Heart left ventricle (tissue), 16 donors: ENCODE results near the gene MYLK3. TPM values are rescaled to one million over a fixed set of nuclear protein-coding genes. Genes with fewer than 3 reads are reported as not detected.

ENCODE experiments used
- ATAC-seq, 4 donors: fragments of 200-7000 bp; cut with Tn5 transposase; one replicate each; pipeline ENCODE4 v1.9.1; 2020 to 2022; ENCODE audit warnings: moderate library complexity in 4 of 4, mild to moderate bottlenecking in 3 of 4, moderate number of reproducible peaks in 1 of 4
- DNase-seq, 5 donors: peaks; one replicate each; pipeline ENCODE4 v3.0.0-alpha.2; 2020
- H3K27ac ChIP-seq, 12 donors: fragments of 200-600 bp; sonication (generic) in 4 of 12; one replicate each; pipeline versions ENCODE4 v1.5.0 to v1.8.0; 2016 to 2022; ENCODE audit warnings: mild to moderate bottlenecking in 2 of 12
- H3K27me3 ChIP-seq, 9 donors: fragments of 200-600 bp; sonication (generic) in 2 of 9; one replicate each; pipeline versions ENCODE4 v1.5.1 to v1.8.0; 2016 to 2022; ENCODE audit warnings: mild to moderate bottlenecking in 3 of 9
- H3K36me3 ChIP-seq, 9 donors: fragments of 200-600 bp; sonication (generic) in 2 of 9; one replicate each; pipeline versions ENCODE4 v1.5.0 to v1.8.0; 2018 to 2022; ENCODE audit warnings: mild to moderate bottlenecking in 2 of 9
- H3K4me1 ChIP-seq, 12 donors: fragments of 200-600 bp; sonication (generic) in 4 of 12; one replicate each; pipeline versions ENCODE4 v1.5.0 to v1.8.0; 2016 to 2022; ENCODE audit warnings: mild to moderate bottlenecking in 3 of 12
- H3K4me3 ChIP-seq, 12 donors: fragments of 200-600 bp; sonication (generic) in 4 of 12; one replicate each; pipeline versions ENCODE4 v1.5.0 to v1.8.0; 2017 to 2022; ENCODE audit warnings: mild to moderate bottlenecking in 9 of 12, moderate library complexity in 4 of 12
- H3K9me3 ChIP-seq, 12 donors: fragments of 200-600 bp; sonication (generic) in 4 of 12; one replicate each; pipeline versions ENCODE4 v1.5.0 to v1.8.0; 2016 to 2022; ENCODE audit warnings: mild to moderate bottlenecking in 1 of 12
- POLR2A ChIP-seq, 2 donors: fragments of 450-650 bp; IDR thresholded peaks; one replicate each; pipeline ENCODE4 v1.6.1; 2017; ENCODE audit warnings: antibody characterized with exemption in 2 of 2, mild to moderate bottlenecking in 2 of 2, moderate library complexity in 2 of 2
- WGBS, 4 donors: extraction: QIAGEN DNeasy Blood & Tissue Kit in 2 of 4; methylation state at CpG; one replicate each; pipeline versions ENCODE4 v1.1.5 to v1.1.7; 2013 to 2018; 5-methylcytosine and 5-hydroxymethylcytosine counted together
- intact Hi-C, 10 donors: fragments of 100-400 bp; cut with DNase I; formaldehyde crosslinking; loops; one replicate each; pipeline versions ENCODE4 v1.11.1 to v1.14.2; 2022
- polyA plus RNA-seq, 2 donors: library from polyadenylated mRNA; stranded (reverse); fragments of 200-250 nt; gene quantifications; one replicate each; pipeline ENCODE4 v1.2.3, GENCODE V29; 2013
- total RNA-seq, 9 donors: library from RNA; depleted of rRNA in 2 of 9; stranded (reverse); fragments of >200 nt in 2 of 9; fragmentation: NEBNext Ultra II Directional in 3 of 9; extraction: Animal tissue kit (Norgen Biotek cat#: 25700) in 3 of 9; gene quantifications; one replicate each; pipeline versions ENCODE4 v1.1.0 to v1.2.4, GENCODE V29; 2016 to 2023
- TF ChIP-seq, protein P1 (sequence below), 12 donors: fragments of 200-600 bp; sonication (generic) in 4 of 12; IDR thresholded peaks; one replicate each; pipeline versions ENCODE4 v1.5.0 to v1.8.0; 2018 to 2022; ENCODE audit warnings: antibody characterized with exemption in 12 of 12, mild to moderate bottlenecking in 5 of 12
- donor health status: ischemic (EF 13 %, LVEDD 7.1; RV severe dilation, severe dysfunction).
- donor health status: healthy with polysubstance abuse.
- donor health status: DM: no; HTN: yes; CAD: no.
- donor health status: DM: no; HTN: no; CAD: no.
- donor health status: ischemic (EF 25% LVEDD 6.9; RV normal size, moderate dysfunction).
- donor health status: ischemic (EF 25% LVEDD 5.7; RV mildly dilated, moderate dysfunction).
- donor health status: healthy.
- donor health status: DM: yes; HTN: yes; CAD: no.
- donor health status: ischemic (EF 35%, LVEDD 5.7; RV mildly dilated, moderate dysfunction).
- donor health status: nonischemic (EF 11% LVEDD 7.7; RV severe dilation, severe dysfunction).
- donor health status: DM: yes; HTN: yes; CAD: no.
- donor health status: PGD.
- donor health status: ischemic (EF 29% LVEDD 5.4; RV normal size, mild dysfunction).
- donor health status: nonischemic (EF 23%, LVEDD 6.1; RV moderate dilation, normal function).

The MYLK3 gene
- total and polyA plus RNA-seq, 11 donors: 76.4 to 374 (median 231) TPM

GRCh38 chr16:46712911-46713310 is 35.2 kb downstream of the MYLK3 start:
- Histone ChIP-seq H3K36me3 (peaks cover 0 to 47% (median 9%) of the 10 kb centered on the region in 9 donors), H3K4me1 (peaks cover 5 to 73% (median 30%) of the 10 kb centered on the region in 12 donors), H3K27ac (peak overlapping the region in 10 of 12 donors; percentile 32 to 84 (median 71)), H3K4me3 (no peak overlapping the region), H3K27me3 (no peaks in the 10 kb centered on the region), H3K9me3 (no peaks in the 10 kb centered on the region)
- WGBS, 4 donors: 58 to 75% (median 67%) methylated on average over 3 of the region's 3 CpGs
- no peak for ATAC-seq
- no peak for DNase-seq
- intact Hi-C loops: loop anchor here in 2 of 10 donors (5.0 kb wide), 2 partner anchors 44 to 49 kb away; no protein-coding TSS in a partner anchor
- no peak for TF ChIP-seq POLR2A (IDR thresholded peaks at IDR 0.05)
- TF ChIP-seq, protein P1, sequence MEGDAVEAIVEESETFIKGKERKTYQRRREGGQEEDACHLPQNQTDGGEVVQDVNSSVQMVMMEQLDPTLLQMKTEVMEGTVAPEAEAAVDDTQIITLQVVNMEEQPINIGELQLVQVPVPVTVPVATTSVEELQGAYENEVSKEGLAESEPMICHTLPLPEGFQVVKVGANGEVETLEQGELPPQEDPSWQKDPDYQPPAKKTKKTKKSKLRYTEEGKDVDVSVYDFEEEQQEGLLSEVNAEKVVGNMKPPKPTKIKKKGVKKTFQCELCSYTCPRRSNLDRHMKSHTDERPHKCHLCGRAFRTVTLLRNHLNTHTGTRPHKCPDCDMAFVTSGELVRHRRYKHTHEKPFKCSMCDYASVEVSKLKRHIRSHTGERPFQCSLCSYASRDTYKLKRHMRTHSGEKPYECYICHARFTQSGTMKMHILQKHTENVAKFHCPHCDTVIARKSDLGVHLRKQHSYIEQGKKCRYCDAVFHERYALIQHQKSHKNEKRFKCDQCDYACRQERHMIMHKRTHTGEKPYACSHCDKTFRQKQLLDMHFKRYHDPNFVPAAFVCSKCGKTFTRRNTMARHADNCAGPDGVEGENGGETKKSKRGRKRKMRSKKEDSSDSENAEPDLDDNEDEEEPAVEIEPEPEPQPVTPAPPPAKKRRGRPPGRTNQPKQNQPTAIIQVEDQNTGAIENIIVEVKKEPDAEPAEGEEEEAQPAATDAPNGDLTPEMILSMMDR (IDR thresholded peaks at IDR 0.05): no peak

DNA sequence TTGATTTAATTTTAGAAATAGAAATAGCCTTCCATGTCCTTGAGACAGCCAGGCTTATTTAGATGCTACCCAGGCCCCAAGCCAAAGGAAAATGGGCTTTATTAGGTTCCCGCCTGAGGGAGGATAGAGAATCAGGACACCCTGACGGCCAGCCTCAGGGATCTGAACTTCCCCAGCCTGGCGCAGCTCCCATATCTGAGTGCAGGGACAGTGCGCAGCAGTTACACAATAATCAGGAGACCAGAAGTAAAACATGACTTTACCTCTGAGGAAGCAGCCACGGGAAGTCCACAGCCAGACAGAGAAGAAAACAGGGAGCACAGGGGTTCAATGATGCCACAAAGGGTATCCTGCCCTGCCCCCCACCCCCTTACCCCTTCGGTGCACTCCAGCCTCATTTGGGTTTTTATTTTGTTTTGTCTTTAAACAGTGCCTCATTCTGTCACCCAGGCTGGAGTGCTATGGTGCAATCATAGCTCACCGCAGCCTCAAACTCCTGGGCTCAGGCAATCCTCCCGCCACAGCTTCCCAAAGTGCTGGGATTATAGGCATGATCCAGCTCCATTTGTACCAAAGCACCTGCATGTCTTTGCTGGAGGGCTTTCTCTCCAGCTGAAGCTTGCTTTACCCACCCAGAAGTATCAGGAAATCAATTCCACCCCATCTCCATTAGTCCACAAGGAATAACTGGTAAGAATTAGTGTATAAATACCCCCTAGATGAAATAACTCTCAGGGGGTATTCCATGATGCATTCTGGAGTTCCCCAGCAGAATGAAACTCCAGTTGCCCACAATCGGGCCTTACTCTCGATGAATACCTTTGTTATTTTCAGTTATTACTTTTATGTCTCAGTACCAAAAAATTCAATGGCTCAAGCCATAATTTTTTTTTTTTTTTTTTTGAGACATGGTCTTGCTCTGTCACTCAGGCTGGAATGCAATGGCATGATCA is 36.8 kb downstream of the MYLK3 start:
- Histone ChIP-seq H3K9me3 (no peaks in the 10 kb centered on the region), H3K36me3 (peaks cover 0 to 48% (median 15%) of the 10 kb centered on the region in 9 donors), H3K4me1 (peaks cover 5 to 62% (median 28%) of the 10 kb centered on the region in 12 donors), H3K4me3 (no peak overlapping the region), H3K27me3 (no peaks in the 10 kb centered on the region), H3K27ac (peak overlapping the region; percentile 9 to 84 (median 68))
- intact Hi-C loops: loop anchor here in 3 of 10 donors (2.0 to 5.0 kb wide), 3 partner anchors 45 to 51 kb away; no protein-coding TSS in a partner anchor
- ATAC-seq (peak; percentile 71 to 84 (median 78)), DNase-seq (peak; percentile 69 to 84 (median 77))
- TF ChIP-seq POLR2A (IDR thresholded peaks at IDR 0.05): no peak
- TF ChIP-seq, protein P1 (IDR thresholded peaks at IDR 0.05): no peak
- 45 to 54% (median 51%) methylated on average over 10 of the region's 10 CpGs for WGBS, 4 donors

- no peak overlapping the region for H3K4me3 ChIP-seq
Measured at GRCh38 chr16:46709469-46710005, 38.6 kb downstream of the MYLK3 start.

More at GRCh38 chr16:46709469-46710005, 38.6 kb downstream of the MYLK3 start:
- ATAC-seq: no peak
- 33 to 44% (median 40%) methylated on average over 3 of the region's 3 CpGs for WGBS, 4 donors
- Histone ChIP-seq H3K36me3 (peaks cover 0 to 65% (median 20%) of the 10 kb centered on the region in 9 donors), H3K27me3 (no peaks in the 10 kb centered on the region), H3K27ac (peak overlapping the region in 9 of 12 donors; percentile 28 to 84 (median 65)), H3K4me1 (peaks cover 0 to 50% (median 23%) of the 10 kb centered on the region in 12 donors), H3K9me3 (no peaks in the 10 kb centered on the region)
- intact Hi-C loops: loop anchor here in 3 of 10 donors (2.0 to 5.0 kb wide), 3 partner anchors 47 to 53 kb away; no protein-coding TSS in a partner anchor
- TF ChIP-seq, protein P1 (IDR thresholded peaks at IDR 0.05): no peak
- no peak for TF ChIP-seq POLR2A (IDR thresholded peaks at IDR 0.05)
- no peak for DNase-seq
